HepG2 (cell line): ENCODE measurements around the gene TUSC7. TPM values are rescaled to one million over a fixed set of nuclear protein-coding genes. Genes with fewer than 3 reads are reported as not detected.

Experiments used
- ATAC-seq: fragments of 200-7000 bp; cut with Tn5 transposase; 3 replicates; pipeline ENCODE4 v1.9.1; 2020; ENCODE audit warnings: mild to moderate bottlenecking, moderate library complexity
- BruUV-seq: library from RNA; stranded (reverse); fragments of 400-500 nt; replicated peaks from 2 replicates; lab custom pipeline; 2021; lab: Mats Ljungman, UMichigan
- CTCF ChIA-PET: fragments of 300-600 bp; formaldehyde crosslinking; extraction: SDS; loops from one replicate; lab custom pipeline; 2021; ENCODE audit warnings: low total read pairs, inconsistent platforms, low intra/inter-chr PET ratio; lab: Yijun Ruan, JAX
- POLR2A ChIA-PET: fragments of 350-600 bp; sonication (Branson Sonifier 250); formaldehyde crosslinking; loops from one replicate; lab custom pipeline; 2020; ENCODE audit warnings: antibody characterized with exemption, inconsistent platforms; lab: Yijun Ruan, JAX
- DNase-seq: peaks from one replicate; pipeline ENCODE4 v3.0.0-alpha.2; 2015; ENCODE audit warnings: low spot score
- FAIRE-seq: peaks from 3 replicates; lab custom pipeline; 2011; peaks lifted over from hg19 to GRCh38; lab: Jason Lieb, UNC
- H2AFZ ChIP-seq: one replicate; pipeline ENCODE4 v1.6.1; 2011; ENCODE audit warnings: low read length, inconsistent platforms
- H3K27ac ChIP-seq: fragments of 300-600 bp; 3 replicates; pipeline ENCODE4 v1.8.0; 2011; ENCODE audit warnings: mixed run types, mild to moderate bottlenecking, mixed read lengths, low read length, inconsistent platforms; ENCODE audit not compliant: insufficient read depth; ENCODE audit errors: extremely low read length
- H3K27me3 ChIP-seq, 2 experiments: fragments of 200-600 bp in 1 of 2; 2 replicates in 1 of 2; 3 replicates in 1 of 2; pipeline versions ENCODE4 v1.6.0 to v1.8.0; 2011; ENCODE audit warnings: low read length in 2 of 2, mild to moderate bottlenecking in 2 of 2, moderate library complexity in 2 of 2, inconsistent platforms in 1 of 2; ENCODE audit not compliant: insufficient read depth in 2 of 2, control insufficient read depth in 1 of 2
- H3K36me3 ChIP-seq, 2 experiments: fragments of 200-600 bp in 1 of 2; replicated peaks in 1 of 2; 2 replicates in 1 of 2; 3 replicates in 1 of 2; pipeline versions ENCODE4 v1.5.1 to v1.8.0; 2011; ENCODE audit warnings: low read length in 2 of 2, inconsistent platforms in 1 of 2; ENCODE audit not compliant: insufficient read depth in 2 of 2, control insufficient read depth in 1 of 2
- H3K4me1 ChIP-seq: 2 replicates; pipeline ENCODE4 v1.5.1; 2012; ENCODE audit warnings: low read length, inconsistent platforms; ENCODE audit not compliant: insufficient read depth
- H3K4me2 ChIP-seq: 2 replicates; pipeline ENCODE4 v1.6.0; 2011; ENCODE audit warnings: low read depth, low read length, inconsistent platforms
- H3K4me3 ChIP-seq, 3 experiments: fragments of 200-600 bp in 1 of 3; sonication (generic), shearing (Covaris generic) in 1 of 3; replicated peaks in 1 of 3; 2 replicates each; pipeline ENCODE4 v1.5.1; 2011 to 2016; ENCODE audit warnings: low read length in 3 of 3, inconsistent platforms in 2 of 3, low read depth in 2 of 3, mild to moderate bottlenecking in 2 of 3, control low read depth in 1 of 3, mixed read lengths in 1 of 3; ENCODE audit not compliant: insufficient read depth in 1 of 3
- H3K79me2 ChIP-seq: one replicate; pipeline ENCODE4 v1.6.1; 2011; ENCODE audit warnings: low read length, inconsistent platforms; ENCODE audit not compliant: insufficient read depth
- H3K9ac ChIP-seq: 2 replicates; pipeline ENCODE4 v1.6.0; 2011; ENCODE audit warnings: mild to moderate bottlenecking, low read depth, low read length, inconsistent platforms; ENCODE audit not compliant: insufficient read depth
- H3K9me3 ChIP-seq: 2 replicates; pipeline ENCODE4 v1.5.1; 2012; ENCODE audit warnings: mild to moderate bottlenecking, low read length
- H4K20me1 ChIP-seq: 2 replicates; pipeline ENCODE4 v1.6.0; 2011; ENCODE audit warnings: inconsistent platforms, mild to moderate bottlenecking, low read length, moderate library complexity; ENCODE audit not compliant: insufficient read depth
- BCLAF1 ChIP-seq: fragments of 450-650 bp; IDR thresholded peaks from 2 replicates; pipeline ENCODE4 v1.6.1; 2017; ENCODE audit warnings: mild to moderate bottlenecking
- E2F1 ChIP-seq: sonication (generic); formaldehyde crosslinking; IDR thresholded peaks from 2 replicates; pipeline ENCODE4 v1.5.0; 2020; ENCODE audit warnings: missing genetic modification reagents
- HNF4A ChIP-seq: sonication (generic); formaldehyde crosslinking; IDR thresholded peaks from 2 replicates; pipeline ENCODE4 v1.4.0; 2020; ENCODE audit warnings: missing genetic modification reagents
- MAFF ChIP-seq: IDR thresholded peaks from 2 replicates; pipeline ENCODE4 v1.6.1; 2011; ENCODE audit warnings: low read depth, low read length, improper control_type of control experiment
- MAFK ChIP-seq, 2 experiments: IDR thresholded peaks in 1 of 2; conservative IDR thresholded peaks in 1 of 2; 2 replicates each; pipeline ENCODE4 v1.6.1; 2011; ENCODE audit warnings: improper control_type of control experiment in 2 of 2, low read length in 2 of 2
- SMYD3 ChIP-seq: sonication (generic); formaldehyde crosslinking; IDR thresholded peaks from 2 replicates; pipeline ENCODE4 v1.8.1; 2023; ENCODE audit warnings: mild to moderate bottlenecking, missing genetic modification reagents
- ZMYM4 ChIP-seq: sonication (generic); formaldehyde crosslinking; IDR thresholded peaks from 2 replicates; pipeline ENCODE4 v1.8.1; 2023; ENCODE audit warnings: mild to moderate bottlenecking, missing genetic modification reagents
- ZNF3 ChIP-seq: IDR thresholded peaks from 2 replicates; pipeline ENCODE4 v1.7.0; 2017; ENCODE audit warnings: inconsistent platforms
- ZNF552 ChIP-seq: sonication (generic); formaldehyde crosslinking; IDR thresholded peaks from 2 replicates; pipeline ENCODE4 v1.9.0; 2022; ENCODE audit warnings: missing genetic modification reagents, mild to moderate bottlenecking, borderline replicate concordance
- WGBS: methylation state at CpG from one replicate; pipeline ENCODE4 v1.1.6; 2017; ENCODE audit warnings: low lambda C conversion rate; 5-methylcytosine and 5-hydroxymethylcytosine counted together
- in situ Hi-C: cut with HindIII; loops from 2 replicates; pipeline ENCODE4 v1.10.0; 2017; ENCODE audit warnings: low pct_unique_long_range_greater_than_20kb; ENCODE audit not compliant: extremely low pct_ligation_motif_present
- intact Hi-C: fragments of 100-400 bp; cut with micrococcal nuclease; formaldehyde crosslinking; loops from one replicate; pipeline ENCODE4 v1.10.0; 2022; ENCODE audit not compliant: unreplicated experiment
- polyA plus RNA-seq, 8 experiments: library from polyadenylated mRNA; depleted of rRNA in 3 of 8; stranded (reverse) in 7 of 8; unstranded in 1 of 8; fragments of >200 nt; fragmentation: Illumina TruSeq in 4 of 8; extraction: Trizol in 4 of 8; gene quantifications; 2 replicates each; pipeline versions ENCODE4 v1.2.1 to v1.2.3, GENCODE V29; 2011 to 2016; ENCODE audit warnings: low read depth in 4 of 8, missing spikeins in 1 of 8, mixed read lengths in 1 of 8; ENCODE audit not compliant: insufficient read depth in 1 of 8
- total RNA-seq, 5 experiments: library from RNA; depleted of rRNA; stranded (reverse); fragments of >200 nt; fragmentation: Illumina TruSeq; extraction: Trizol; gene quantifications; 2 replicates each; pipeline ENCODE4 v1.2.3, GENCODE V29; 2016; ENCODE audit warnings: low read depth in 1 of 5

The TUSC7 gene
- total and polyA plus RNA-seq, 2 of the 13 experiments (the other 11 are each of a cell fraction or from before 2014, with no cell fraction given): not detected

- 0% methylated on average over 2 of the region's 2 CpGs for WGBS
- H3K4me1 ChIP-seq: no peaks in the 10 kb centered on the region
- H3K27ac ChIP-seq: no peak overlapping the region
- ChIA-PET POLR2A (no interaction called here), CTCF (no interaction called here)
- H3K36me3 ChIP-seq: no peaks in the 10 kb centered on the region
- TF ChIP-seq MAFF: peak; percentile 85
- no peak for TF ChIP-seq ZNF552 (CRISPR knock-in tag)
- TF ChIP-seq ZMYM4 (CRISPR knock-in tag): no peak
- peak; percentile 81 to 87 for TF ChIP-seq MAFK (conservative IDR thresholded peaks at IDR 0.05 in 1 of 2, IDR thresholded peaks at IDR 0.05 in 1 of 2; ENCODE audit: low read length in 2 of 2)
- TF ChIP-seq HNF4A (CRISPR knock-in tag): no peak
- TF ChIP-seq ZNF3 (CRISPR knock-in tag): no peak
- no peak for TF ChIP-seq BCLAF1
- no peak for TF ChIP-seq SMYD3
- TF ChIP-seq E2F1: no peak
- H4K20me1 ChIP-seq: no peaks in the 10 kb centered on the region
- no peaks in the 10 kb centered on the region for H3K27me3 ChIP-seq
- no TSS peak for BruUV-seq
- no peak overlapping the region for H3K4me3 ChIP-seq
- in situ Hi-C loops: no loop called here
- H3K9me3 ChIP-seq: peaks cover 3% of the 10 kb centered on the region; the same call in 1 of the 2 replicates
- FAIRE-seq (no peak), DNase-seq (no peak), ATAC-seq (no peak)
- no peaks in the 10 kb centered on the region for H3K79me2 ChIP-seq
- H2AFZ ChIP-seq: no peak overlapping the region
- intact Hi-C loops: no loop called here
- H3K4me2 ChIP-seq: no peak overlapping the region
- no peak overlapping the region for H3K9ac ChIP-seq
Observed at GRCh38 chr3:116740293-116740692, 30.7 kb downstream of the TUSC7 start.
